HG02623 (cell line): ENCODE results near the gene CDC42EP3.

Source experiments
- ATAC-seq: cut with Tn5 transposase; IDR thresholded peaks from one replicate; pipeline ENCODE4 v1.9.1; 2021; ENCODE audit warnings: moderate library complexity; ENCODE audit not compliant: unreplicated experiment

CDC42EP3 gene

GRCh38 chr2:37637190-37637860 lies 34.1 kb downstream of the CDC42EP3 start:
- ATAC-seq, result no peak

DNA sequence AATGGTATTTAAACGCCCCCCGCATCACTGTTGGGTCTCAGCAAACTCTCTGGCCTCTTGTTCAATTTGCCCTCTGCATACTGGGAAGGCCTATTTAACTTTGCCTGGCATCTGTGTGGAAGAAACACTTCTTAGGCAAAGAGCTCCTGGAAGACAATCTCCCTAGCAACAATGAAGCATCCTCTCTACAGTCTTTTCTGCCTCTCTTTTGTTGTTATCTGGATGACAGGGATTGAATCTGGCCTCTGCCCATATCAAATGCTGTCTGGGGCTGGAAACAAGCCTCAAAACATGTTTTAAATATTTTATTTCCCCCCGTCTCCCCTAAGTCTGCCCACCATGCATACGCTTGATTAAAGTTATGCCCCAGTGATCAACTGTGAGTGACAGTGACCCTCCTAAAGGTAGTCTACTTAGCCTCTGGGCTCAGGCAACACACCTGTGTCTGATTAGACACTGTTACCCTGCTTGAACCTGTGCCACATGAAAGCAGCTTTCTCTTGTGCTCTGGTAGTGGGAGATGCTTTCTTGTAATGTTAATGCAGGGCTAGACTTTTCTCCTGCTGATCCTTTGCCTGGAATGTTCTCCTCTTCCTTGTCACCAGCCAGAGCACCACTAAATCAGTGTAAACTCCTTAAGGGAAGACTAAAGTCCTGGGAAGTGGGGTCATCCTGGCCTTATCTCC lies 34.9 kb downstream of the CDC42EP3 start:
- ATAC-seq, result no peak

DNA sequence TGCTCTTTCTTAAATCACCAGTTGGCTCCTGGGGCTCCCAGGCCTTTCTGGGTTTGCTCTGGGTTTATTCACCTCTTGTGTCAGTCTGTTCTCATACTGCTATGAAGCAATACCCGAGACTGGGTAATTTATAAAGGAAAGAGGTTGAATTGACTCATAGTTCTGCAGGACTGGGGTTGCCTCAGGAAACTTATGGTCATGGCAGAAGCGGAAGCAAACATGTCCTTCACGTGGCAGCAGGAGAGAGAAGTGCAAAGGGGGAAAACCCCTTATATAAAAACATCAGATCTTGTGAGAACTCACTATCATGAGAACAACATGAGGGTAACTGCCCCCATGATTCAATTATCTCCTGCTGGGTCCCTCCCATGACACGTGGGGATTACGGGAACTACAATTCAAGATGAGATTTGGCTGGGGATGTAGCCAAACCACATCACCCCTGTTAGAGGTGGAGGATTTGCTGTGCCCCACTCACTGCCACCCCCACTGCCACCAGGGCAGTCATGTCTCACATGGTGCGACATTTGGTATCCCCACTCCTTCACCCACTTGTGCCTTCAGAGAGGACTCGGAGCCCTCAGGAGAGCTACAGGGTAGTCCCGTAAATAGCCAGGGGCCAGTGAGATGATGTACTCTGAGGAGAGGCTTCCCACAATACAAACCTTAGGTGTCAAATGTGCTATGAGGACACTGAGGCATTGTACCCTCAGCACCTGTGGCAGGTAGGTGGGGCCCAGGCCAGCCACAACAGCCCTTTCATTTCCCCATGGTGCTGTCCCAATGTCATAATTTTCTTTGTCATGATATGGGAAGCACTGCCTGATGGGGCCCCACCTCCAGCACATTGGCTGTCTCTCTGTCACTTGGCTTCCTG lies 35.7 kb downstream of the CDC42EP3 start:
- peak; percentile 75 for ATAC-seq

- ATAC-seq, result no peak
Measured at GRCh38 chr2:37634914-37635503, 36.4 kb downstream of the CDC42EP3 start.

GRCh38 chr2:37633845-37634244 lies 37.6 kb downstream of the CDC42EP3 start:
- no peak for ATAC-seq

DNA sequence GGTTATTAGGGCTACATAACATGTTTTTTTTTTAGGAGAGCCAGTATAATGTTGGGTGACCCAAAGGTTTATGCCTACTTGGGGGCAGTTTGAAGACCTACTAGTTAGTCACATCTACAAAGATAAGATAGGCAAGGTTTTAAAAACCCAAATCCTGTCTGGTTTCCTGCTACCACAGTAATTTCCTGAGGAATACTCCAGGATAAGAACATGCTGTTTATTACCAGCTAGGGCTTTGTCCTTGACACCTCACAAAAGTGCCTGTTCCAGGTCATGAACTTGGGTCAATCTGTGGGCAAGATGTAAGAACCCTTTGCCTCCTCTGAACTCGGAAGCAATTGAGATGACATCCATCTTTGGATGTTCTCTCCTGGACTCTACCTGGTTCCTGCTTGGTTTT lies 38.2 kb downstream of the CDC42EP3 start:
- no peak for ATAC-seq

DNA sequence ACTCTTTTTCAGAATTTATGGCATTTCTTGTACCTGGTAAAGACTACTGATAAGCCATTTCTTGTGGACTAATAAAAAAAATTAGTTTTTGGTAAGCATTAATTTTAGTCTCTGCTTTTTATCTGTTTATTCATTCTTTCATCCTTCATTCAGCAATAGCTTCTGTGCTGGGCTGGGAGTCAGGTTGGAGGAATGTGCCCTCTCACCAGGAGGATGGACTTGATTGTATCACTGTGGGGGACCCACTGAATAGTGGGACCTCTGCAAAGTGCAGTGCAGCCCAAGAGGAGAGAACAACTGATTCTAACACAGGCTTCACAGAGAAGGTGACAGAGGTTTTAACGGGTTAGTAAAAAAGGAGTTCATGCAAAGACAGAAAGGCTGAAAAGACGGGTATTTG lies 39.1 kb downstream of the CDC42EP3 start:
- no peak for ATAC-seq

- ATAC-seq, result no peak
Measured at GRCh38 chr2:37631698-37632097, 39.7 kb downstream of the CDC42EP3 start.

- ATAC-seq, result no peak
Measured at GRCh38 chr2:37631292-37631691, 40.1 kb downstream of the CDC42EP3 start.

DNA sequence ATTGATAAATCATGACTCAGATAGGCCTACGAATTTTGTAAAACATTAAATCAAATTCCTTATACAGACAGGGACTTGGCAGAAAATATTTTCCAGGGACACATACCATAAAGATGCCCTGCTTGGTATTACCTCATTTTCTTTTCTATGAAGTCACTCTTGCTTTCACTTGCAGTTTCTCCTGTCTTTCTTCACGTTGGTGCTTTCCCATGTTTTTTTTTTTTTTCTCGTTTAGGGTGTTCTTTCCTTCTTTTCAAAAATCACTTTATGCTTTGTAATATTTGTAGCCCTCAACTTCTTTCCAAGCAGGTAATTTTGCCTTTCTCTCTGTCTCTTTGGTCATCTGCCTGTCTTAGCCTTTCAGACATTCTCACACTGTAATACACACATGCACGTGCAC lies 40.7 kb downstream of the CDC42EP3 start:
- no peak for ATAC-seq

DNA sequence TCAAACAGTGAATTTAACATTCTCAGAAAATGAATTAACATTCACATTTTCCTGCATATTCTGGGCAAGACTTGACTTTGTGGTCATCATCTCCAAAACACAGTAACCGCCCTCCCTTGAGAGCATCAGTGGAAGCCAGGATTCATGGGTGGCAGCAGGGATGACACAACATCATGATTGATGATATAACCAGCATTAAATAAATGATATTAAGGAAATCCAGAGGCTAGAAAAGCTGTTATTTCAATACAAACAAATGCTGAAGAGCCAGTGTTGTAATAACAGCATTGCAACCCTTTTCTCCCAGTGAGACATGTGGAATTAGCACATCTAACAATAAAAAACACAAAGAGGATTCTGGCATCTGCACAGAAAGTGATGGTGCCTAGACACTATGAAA lies 41.1 kb downstream of the CDC42EP3 start:
- no peak for ATAC-seq

GRCh38 chr2:37629529-37629928 lies 41.9 kb downstream of the CDC42EP3 start:
- no peak for ATAC-seq

GRCh38 chr2:37627710-37628109 lies 43.7 kb downstream of the CDC42EP3 start:
- ATAC-seq, result no peak

GRCh38 chr2:37625796-37626571 lies 45.5 kb downstream of the CDC42EP3 start:
- no peak for ATAC-seq

DNA sequence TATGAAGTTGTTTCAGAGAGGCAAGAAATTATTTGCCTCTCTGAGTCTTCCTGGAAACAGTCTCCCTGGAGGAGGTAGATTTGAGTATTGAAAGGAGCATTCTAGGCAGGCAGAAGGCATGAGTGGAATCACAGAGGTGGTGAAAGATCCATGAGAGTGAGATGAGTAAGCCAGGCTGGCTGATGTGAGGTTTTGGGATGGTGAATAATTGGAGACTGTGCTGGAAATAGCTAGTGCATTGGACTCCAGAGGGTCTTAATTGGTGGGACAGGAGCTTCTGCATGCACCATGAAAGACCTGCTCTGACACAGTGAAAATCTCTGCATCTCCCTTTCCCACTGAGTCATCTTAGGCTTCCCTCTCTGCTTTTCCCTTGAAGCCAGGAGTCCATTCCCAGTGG lies 46.3 kb downstream of the CDC42EP3 start:
- ATAC-seq, result no peak

DNA sequence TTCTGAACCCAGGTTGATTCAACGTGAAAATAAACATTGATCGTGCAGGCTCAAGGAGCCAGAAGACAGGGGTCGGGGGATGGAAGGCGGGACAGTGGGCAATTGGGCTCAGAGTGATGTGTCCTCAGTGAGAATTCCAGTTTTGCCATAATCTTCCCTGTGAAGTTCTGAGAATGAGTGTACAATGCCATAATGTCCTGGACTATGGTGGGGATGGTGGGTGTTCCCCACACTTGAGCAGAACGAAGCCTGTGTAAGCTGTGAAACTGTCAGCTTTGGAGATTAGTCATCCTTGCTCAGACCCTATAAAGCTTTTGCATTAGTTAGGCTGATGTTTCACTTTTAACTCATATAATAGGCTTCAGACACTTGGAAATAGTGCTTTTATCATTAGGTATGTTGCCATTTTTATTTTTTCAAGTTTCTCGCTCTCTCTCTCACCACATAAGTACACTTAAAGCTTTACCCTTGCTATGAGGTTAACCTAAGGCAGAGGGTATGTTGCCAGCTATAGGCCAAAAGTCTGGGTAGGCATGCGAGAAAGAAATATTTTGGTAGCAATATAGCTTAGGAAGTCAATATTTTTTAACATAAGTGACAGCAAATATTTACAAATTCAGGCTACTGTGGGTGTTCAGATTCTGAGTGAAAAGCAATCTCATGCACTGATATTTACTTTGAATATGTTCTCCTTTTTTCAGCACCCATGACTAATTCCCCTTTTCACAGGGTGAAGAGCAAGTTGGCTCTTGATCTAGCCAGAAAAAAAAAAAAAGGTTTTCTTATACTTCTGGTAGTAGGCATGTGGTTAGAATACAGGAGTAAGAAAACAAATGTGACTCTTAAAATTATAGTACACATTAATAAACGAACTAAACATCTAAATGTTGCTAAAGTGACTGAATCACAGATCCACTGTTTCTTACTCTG lies 47.2 kb downstream of the CDC42EP3 start:
- ATAC-seq, result peak; percentile 87

- no peak for ATAC-seq
Measured at GRCh38 chr2:37623406-37623805, 48.0 kb downstream of the CDC42EP3 start.

DNA sequence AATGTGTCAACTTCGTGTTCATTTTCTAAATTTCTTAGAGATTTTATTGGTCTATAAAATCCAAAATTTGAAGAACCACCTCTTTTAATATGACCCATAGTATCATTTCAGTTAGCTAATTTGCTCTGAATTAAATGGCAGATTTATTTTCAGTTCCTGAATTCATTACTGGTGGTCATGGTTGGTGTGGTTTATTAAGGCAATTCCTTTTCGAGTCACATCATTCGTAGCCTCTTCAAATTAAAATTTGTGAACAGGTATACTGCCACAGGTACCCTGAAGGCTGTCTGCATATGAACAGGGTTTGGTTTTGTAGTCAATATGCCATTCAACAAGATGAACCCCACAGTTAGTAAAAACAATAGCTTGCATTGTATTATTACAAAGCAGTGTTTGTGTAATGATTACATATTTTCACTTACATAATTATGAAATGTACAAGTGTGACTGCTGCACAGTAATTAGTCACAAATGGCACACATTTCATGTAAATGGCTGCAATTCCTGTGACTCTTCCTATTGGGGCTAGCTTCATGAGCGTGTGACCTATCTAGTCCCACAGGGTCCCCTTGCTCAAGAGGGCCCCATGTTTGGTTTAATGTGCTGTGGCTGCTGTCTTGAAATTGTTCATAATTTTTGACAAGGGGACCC lies 48.9 kb downstream of the CDC42EP3 start:
- ATAC-seq, result no peak

DNA sequence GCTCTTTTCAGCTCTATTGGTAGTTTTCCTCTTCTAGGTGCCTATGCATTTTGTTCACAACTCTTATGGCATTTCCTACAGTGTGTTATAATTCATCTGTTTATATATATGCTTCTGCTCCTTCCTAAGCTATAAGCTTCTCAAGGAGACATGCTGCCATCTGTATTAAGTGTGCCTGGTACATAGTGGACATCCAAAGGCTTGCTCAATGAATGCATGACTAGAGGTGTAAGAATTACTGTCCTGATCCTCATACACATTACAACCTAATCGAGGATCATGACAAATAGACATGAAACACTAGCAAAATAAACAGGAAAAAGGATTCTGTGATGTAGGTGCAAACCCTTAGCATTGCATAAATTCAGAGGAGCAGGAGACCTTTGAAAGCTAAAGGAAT lies 50.2 kb downstream of the CDC42EP3 start:
- no peak for ATAC-seq
